SK-N-SH treated with all-trans-retinoic acid at 6 μM for 48 hours (cell line): ENCODE results near the gene YDJC.

Source experiments
- ESRRG ChIP-seq: fragments of 250-450 bp; sonication (Bioruptor Pico); IDR thresholded peaks from 2 replicates; pipeline ENCODE4 v1.6.1; 2021; ENCODE audit warnings: mild to moderate bottlenecking
- ISL1 ChIP-seq: fragments of 250-450 bp; sonication (Bioruptor Pico); IDR thresholded peaks from 2 replicates; pipeline ENCODE4 v2.1.2; 2022; ENCODE audit warnings: mild to moderate bottlenecking, moderate library complexity
- RARB ChIP-seq: fragments of 250-450 bp; sonication (Bioruptor Pico); IDR thresholded peaks from 2 replicates; pipeline ENCODE4 v1.8.0; 2021; ENCODE audit warnings: mild to moderate bottlenecking, moderate library complexity
- ZFP3 ChIP-seq: fragments of 250-450 bp; sonication (Bioruptor Pico); IDR thresholded peaks from 2 replicates; pipeline ENCODE4 v1.5.0; 2020; ENCODE audit warnings: mild to moderate bottlenecking, moderate library complexity
- ZFP30 ChIP-seq: fragments of 450-650 bp; formaldehyde crosslinking; IDR thresholded peaks from 2 replicates; pipeline ENCODE4 v1.5.0; 2022; ENCODE audit warnings: mild to moderate bottlenecking, moderate library complexity
- ZNF565 ChIP-seq: fragments of 450-650 bp; formaldehyde crosslinking; conservative IDR thresholded peaks from 2 replicates; pipeline ENCODE4 v1.5.0; 2020; ENCODE audit warnings: low read depth, mild to moderate bottlenecking, moderate library complexity
- ZNF8 ChIP-seq: fragments of 450-650 bp; formaldehyde crosslinking; IDR thresholded peaks from 2 replicates; pipeline ENCODE4 v1.5.0; 2020; ENCODE audit warnings: mild to moderate bottlenecking, moderate library complexity
- TF ChIP-seq, protein P1 (sequence below): fragments of 250-450 bp; sonication (Bioruptor Pico); IDR thresholded peaks from 2 replicates; pipeline ENCODE4 v1.8.0; 2020; ENCODE audit warnings: mild to moderate bottlenecking, moderate library complexity, borderline replicate concordance
- TF ChIP-seq, protein P2 (sequence below): fragments of 250-450 bp; sonication (Bioruptor Pico); IDR thresholded peaks from 2 replicates; pipeline ENCODE4 v1.5.1; 2020; ENCODE audit warnings: low read depth, mild to moderate bottlenecking, moderate library complexity

DNA sequence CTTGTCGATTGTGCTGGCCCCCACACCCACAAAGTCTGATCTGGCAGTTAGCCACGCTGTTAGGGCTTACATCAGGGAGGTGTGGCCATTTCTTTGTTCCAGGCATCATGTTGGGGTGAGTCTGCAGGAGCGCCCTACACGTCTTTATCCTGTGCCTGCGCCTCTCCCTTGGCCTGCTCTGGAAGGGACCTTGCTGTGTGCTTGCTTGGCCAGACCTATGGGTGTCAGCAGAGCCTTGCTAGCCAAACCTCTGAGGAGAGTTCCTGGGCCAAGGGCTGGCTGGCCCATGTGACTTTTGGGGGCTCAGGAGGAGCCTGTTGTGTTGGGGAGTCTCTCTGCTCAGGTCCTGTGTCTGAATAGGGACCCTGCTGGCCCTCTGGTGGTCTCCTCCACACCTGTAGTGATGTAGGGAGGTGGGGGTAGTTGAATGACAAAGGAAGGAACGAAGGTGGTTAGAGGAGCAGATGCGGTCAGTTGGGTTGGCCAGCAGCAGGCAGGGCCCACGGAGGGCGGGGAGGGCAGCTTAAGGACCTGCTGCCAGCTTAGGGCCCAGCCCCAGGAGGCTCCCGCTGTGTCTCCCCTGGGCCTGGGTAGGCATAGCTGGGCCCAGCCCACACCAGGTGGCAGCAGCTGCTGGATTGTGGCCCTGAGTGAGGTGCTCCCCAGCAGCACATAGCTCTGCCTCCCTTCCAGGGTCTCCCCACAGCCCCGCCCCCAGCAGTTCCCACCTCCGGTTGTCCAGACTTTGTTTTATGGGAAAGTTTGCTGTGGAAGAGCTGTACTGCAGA, 43.9 kb upstream of the YDJC start:
- TF ChIP-seq ZNF565 (CRISPR knock-in tag): no peak
- no peak for TF ChIP-seq ZFP3 (CRISPR knock-in tag)
- TF ChIP-seq, protein P1, sequence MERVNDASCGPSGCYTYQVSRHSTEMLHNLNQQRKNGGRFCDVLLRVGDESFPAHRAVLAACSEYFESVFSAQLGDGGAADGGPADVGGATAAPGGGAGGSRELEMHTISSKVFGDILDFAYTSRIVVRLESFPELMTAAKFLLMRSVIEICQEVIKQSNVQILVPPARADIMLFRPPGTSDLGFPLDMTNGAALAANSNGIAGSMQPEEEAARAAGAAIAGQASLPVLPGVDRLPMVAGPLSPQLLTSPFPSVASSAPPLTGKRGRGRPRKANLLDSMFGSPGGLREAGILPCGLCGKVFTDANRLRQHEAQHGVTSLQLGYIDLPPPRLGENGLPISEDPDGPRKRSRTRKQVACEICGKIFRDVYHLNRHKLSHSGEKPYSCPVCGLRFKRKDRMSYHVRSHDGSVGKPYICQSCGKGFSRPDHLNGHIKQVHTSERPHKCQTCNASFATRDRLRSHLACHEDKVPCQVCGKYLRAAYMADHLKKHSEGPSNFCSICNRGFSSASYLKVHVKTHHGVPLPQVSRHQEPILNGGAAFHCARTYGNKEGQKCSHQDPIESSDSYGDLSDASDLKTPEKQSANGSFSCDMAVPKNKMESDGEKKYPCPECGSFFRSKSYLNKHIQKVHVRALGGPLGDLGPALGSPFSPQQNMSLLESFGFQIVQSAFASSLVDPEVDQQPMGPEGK (CRISPR knock-in tag): no peak
- TF ChIP-seq ZNF8 (CRISPR knock-in tag): no peak
- TF ChIP-seq ZFP30: no peak
- no peak for TF ChIP-seq RARB (CRISPR knock-in tag)
- TF ChIP-seq ISL1 (CRISPR knock-in tag): no peak
- TF ChIP-seq, protein P2, sequence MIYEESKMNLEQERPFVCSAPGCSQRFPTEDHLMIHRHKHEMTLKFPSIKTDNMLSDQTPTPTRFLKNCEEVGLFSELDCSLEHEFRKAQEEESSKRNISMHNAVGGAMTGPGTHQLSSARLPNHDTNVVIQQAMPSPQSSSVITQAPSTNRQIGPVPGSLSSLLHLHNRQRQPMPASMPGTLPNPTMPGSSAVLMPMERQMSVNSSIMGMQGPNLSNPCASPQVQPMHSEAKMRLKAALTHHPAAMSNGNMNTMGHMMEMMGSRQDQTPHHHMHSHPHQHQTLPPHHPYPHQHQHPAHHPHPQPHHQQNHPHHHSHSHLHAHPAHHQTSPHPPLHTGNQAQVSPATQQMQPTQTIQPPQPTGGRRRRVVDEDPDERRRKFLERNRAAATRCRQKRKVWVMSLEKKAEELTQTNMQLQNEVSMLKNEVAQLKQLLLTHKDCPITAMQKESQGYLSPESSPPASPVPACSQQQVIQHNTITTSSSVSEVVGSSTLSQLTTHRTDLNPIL (CRISPR knock-in tag): no peak
- TF ChIP-seq ESRRG (CRISPR knock-in tag): no peak
